OCI-LY3 (cell line): Measurements from ENCODE around the gene BCL11A.

Experiments used
- H2AFZ ChIP-seq: fragments of 200-600, 300-600 bp; shearing (Covaris generic); 2 replicates; pipeline ENCODE4 v1.6.0; 2014; ENCODE audit warnings: antibody characterized with exemption, low read depth, low read length
- H3K27ac ChIP-seq: fragments of 200-600, 300-600 bp; sonication (generic); 2 replicates; pipeline ENCODE4 v1.5.1; 2014; ENCODE audit warnings: mild to moderate bottlenecking, low read length, moderate library complexity, mixed read lengths
- H3K27me3 ChIP-seq: fragments of 200-600, 300-600 bp; sonication (generic); 2 replicates; pipeline ENCODE4 v1.6.1; 2014; ENCODE audit warnings: low read depth, low read length, mixed read lengths
- H3K36me3 ChIP-seq: fragments of 200-600, 300-600 bp; sonication (generic); replicated peaks from 2 replicates; pipeline ENCODE3; 2014; ENCODE audit warnings: low read depth, low read length, mixed read lengths
- H3K4me1 ChIP-seq: fragments of 300-600, 200-600 bp; sonication (generic); 2 replicates; pipeline ENCODE4 v1.6.1; 2014; ENCODE audit warnings: low read length, mixed read lengths
- H3K4me2 ChIP-seq: fragments of 200-600, 300-600 bp; sonication (generic); 2 replicates; pipeline ENCODE4 v1.6.1; 2014; ENCODE audit warnings: low read length, mixed read lengths
- H3K4me3 ChIP-seq: fragments of 300-600, 200-600 bp; sonication (generic); 2 replicates; pipeline ENCODE4 v1.5.1; 2014; ENCODE audit warnings: antibody characterized with exemption, mild to moderate bottlenecking, low read length, moderate library complexity
- H3K79me2 ChIP-seq: fragments of 300-600, 200-600 bp; shearing (Covaris generic); 2 replicates; pipeline ENCODE4 v1.6.1; 2014; ENCODE audit warnings: mild to moderate bottlenecking, low read length, mixed read lengths
- H3K9ac ChIP-seq: fragments of 300-600, 200-600 bp; shearing (Covaris generic); 2 replicates; pipeline ENCODE4 v1.6.0; 2014; ENCODE audit warnings: mild to moderate bottlenecking, low read length, moderate library complexity
- H3K9me3 ChIP-seq: fragments of 200-600, 300-600 bp; shearing (Covaris generic); 2 replicates; pipeline ENCODE4 v1.6.1; 2014; ENCODE audit warnings: low read length, mixed read lengths; ENCODE audit not compliant: insufficient read depth
- H4K20me1 ChIP-seq: fragments of 200-600, 300-600 bp; sonication (generic); 2 replicates; pipeline ENCODE4 v1.6.1; 2016; ENCODE audit warnings: low read length, mixed read lengths; ENCODE audit not compliant: insufficient read depth
- EZH2phosphoT487 ChIP-seq: fragments of 200-600 bp; shearing (Covaris generic); IDR thresholded peaks from 2 replicates; pipeline ENCODE4 v1.6.1; 2018; ENCODE audit warnings: antibody characterized with exemption, mixed run types, low read depth
- TF ChIP-seq, protein P1 (sequence below): fragments of 200-600, 300-600 bp; sonication (generic); IDR thresholded peaks from 2 replicates; pipeline ENCODE4 v1.5.1; 2014; ENCODE audit warnings: antibody characterized with exemption, low read length, low read depth

BCL11A gene

DNA sequence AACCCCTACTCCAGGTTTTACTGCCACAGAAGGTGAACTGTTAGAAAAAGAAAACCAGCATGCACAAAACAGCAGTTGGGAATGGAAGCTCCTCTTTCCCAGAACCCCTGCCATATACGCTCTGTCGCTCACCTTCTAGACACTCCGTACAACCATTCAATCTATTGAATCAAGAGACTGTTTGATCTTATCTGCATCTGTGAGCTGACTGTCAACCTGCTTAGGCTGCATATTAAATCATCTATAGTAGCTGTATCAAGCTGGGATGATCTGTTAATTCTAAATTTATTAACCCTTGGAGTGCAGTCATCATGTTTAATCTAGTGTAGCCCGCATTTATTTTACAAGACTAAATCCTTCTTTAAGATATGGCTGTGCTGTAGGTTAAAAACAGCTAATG, 13.6 kb upstream of the BCL11A start:
- Histone ChIP-seq H3K9ac (no peak overlapping the region), H3K4me2 (no peak overlapping the region), H3K36me3 (no peaks in the 10 kb centered on the region), H4K20me1 (no peaks in the 10 kb centered on the region), H3K27ac (no peak overlapping the region), H3K4me3 (no peak overlapping the region), H2AFZ (no peak overlapping the region), H3K9me3 (no peaks in the 10 kb centered on the region), H3K4me1 (peaks cover 27% of the 10 kb centered on the region), H3K79me2 (no peaks in the 10 kb centered on the region), H3K27me3 (peaks cover 47% of the 10 kb centered on the region)
- TF ChIP-seq, protein P1, sequence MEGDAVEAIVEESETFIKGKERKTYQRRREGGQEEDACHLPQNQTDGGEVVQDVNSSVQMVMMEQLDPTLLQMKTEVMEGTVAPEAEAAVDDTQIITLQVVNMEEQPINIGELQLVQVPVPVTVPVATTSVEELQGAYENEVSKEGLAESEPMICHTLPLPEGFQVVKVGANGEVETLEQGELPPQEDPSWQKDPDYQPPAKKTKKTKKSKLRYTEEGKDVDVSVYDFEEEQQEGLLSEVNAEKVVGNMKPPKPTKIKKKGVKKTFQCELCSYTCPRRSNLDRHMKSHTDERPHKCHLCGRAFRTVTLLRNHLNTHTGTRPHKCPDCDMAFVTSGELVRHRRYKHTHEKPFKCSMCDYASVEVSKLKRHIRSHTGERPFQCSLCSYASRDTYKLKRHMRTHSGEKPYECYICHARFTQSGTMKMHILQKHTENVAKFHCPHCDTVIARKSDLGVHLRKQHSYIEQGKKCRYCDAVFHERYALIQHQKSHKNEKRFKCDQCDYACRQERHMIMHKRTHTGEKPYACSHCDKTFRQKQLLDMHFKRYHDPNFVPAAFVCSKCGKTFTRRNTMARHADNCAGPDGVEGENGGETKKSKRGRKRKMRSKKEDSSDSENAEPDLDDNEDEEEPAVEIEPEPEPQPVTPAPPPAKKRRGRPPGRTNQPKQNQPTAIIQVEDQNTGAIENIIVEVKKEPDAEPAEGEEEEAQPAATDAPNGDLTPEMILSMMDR, result no peak
- no peak for TF ChIP-seq EZH2phosphoT487

DNA sequence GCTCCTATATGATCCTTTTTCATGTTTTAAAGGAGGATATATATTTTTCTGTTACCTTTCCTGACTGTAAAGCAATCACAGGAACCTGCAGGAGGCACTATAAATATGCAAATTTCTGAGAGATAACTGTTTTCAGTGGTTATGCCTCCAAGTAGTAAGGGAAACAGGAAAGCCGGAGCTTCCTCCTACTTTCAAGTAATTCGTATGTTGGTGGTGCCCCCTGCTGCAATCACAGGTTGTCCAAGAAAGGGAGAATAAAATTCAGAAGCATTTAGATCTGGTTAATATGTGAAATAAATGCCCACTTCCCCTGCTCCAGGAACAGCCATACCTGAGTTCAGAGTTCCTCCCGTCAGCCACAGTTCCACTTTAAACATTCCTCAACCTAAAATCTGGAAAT, 12.0 kb upstream of the BCL11A start:
- H2AFZ ChIP-seq, result no peak overlapping the region
- peaks cover 35% of the 10 kb centered on the region for H3K4me1 ChIP-seq
- no peaks in the 10 kb centered on the region for H3K9me3 ChIP-seq
- H3K27ac ChIP-seq, result no peak overlapping the region
- H4K20me1 ChIP-seq, result no peaks in the 10 kb centered on the region
- no peak overlapping the region for H3K4me3 ChIP-seq
- no peak overlapping the region for H3K9ac ChIP-seq
- H3K4me2 ChIP-seq, result peak overlapping the region; percentile 50
- TF ChIP-seq, protein P1, result peak; percentile 66
- TF ChIP-seq EZH2phosphoT487, result no peak
- no peaks in the 10 kb centered on the region for H3K79me2 ChIP-seq
- H3K36me3 ChIP-seq, result no peaks in the 10 kb centered on the region
- peaks cover 34% of the 10 kb centered on the region for H3K27me3 ChIP-seq

DNA sequence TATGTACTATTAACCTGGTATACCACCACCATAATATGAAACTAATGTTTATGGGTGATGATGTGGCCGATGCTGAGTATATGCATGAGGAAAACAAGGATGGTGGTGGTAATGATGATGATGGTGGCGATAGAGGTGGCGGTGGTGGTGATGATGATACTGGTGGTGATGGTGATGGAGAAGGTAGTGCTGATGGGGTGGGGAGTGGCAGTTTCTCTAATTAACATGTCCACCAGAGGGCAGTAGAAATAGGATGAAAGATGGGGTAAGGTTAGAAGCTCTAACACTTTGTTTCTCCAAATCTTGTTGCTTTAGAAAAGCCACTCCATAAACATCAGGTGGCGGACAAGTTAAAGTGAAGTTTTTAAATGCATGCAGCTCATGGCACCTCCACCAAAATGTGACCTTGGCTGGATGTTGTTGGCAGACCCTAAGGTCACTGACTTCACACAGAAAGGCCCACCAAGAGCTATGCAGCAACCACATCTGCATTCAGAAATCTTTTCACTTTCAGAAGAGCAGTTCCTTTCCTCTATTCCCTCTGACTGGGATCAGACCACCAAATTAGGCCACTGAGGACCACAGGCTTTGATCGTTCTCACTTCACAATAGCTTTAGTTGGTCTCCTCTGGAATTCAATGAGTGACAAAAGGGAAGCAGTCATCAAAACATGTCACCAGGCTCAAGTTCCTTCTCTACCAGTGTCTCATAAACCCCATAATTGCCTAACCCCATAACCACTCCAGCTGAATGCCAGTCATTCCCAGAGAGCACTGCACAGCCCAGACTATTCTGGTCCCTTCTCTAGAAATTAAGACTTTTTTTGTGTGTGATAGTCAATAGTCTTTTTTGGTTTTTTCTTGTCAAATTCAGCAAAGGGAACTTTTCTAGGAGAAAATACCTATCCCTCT, 7.5 kb upstream of the BCL11A start:
- Histone ChIP-seq H3K27me3 (peaks cover 17% of the 10 kb centered on the region), H3K79me2 (peaks cover 18% of the 10 kb centered on the region)

DNA sequence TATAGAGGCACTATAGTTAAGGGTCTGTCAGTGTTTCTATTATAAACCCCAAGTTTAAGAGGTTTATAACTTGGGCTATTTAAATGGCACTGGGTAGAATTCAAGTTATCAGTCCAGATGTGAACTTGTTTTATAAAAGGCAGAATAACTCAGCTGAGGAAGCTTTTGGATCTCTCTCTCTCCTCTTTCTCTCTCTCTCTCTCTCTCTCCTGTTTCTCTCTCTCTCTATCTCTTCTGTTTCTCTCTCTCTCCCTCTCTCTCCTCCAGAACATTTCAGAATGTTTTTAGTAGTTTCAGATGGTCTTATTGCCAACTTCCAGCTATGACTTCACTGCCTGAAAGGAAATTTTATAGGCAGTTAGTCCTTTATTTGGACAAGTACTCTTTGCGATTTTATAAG, 6.4 kb upstream of the BCL11A start:
- Histone ChIP-seq H3K27ac (no peak overlapping the region), H3K4me3 (no peak overlapping the region), H3K79me2 (peaks cover 29% of the 10 kb centered on the region), H3K36me3 (no peaks in the 10 kb centered on the region), H3K9ac (no peak overlapping the region), H3K4me2 (no peak overlapping the region), H2AFZ (no peak overlapping the region), H3K4me1 (peaks cover 25% of the 10 kb centered on the region), H3K27me3 (peaks cover 13% of the 10 kb centered on the region), H4K20me1 (no peaks in the 10 kb centered on the region), H3K9me3 (no peaks in the 10 kb centered on the region)
- TF ChIP-seq, protein P1, result no peak
- no peak for TF ChIP-seq EZH2phosphoT487

More for the DNA sequence above, 7.5 kb upstream of the BCL11A start:
- H3K9ac ChIP-seq, result no peak overlapping the region
- TF ChIP-seq EZH2phosphoT487, result no peak
- TF ChIP-seq, protein P1, result peak; percentile 77
- peaks cover 35% of the 10 kb centered on the region for H3K4me1 ChIP-seq
- H3K4me3 ChIP-seq, result no peak overlapping the region
- no peaks in the 10 kb centered on the region for H3K36me3 ChIP-seq
- no peak overlapping the region for H2AFZ ChIP-seq
- H3K9me3 ChIP-seq, result no peaks in the 10 kb centered on the region
- H3K27ac ChIP-seq, result no peak overlapping the region
- peak overlapping the region; percentile 8; the same call in 1 of the 2 replicates for H3K4me2 ChIP-seq
- no peaks in the 10 kb centered on the region for H4K20me1 ChIP-seq
